ENCODE measurements around the gene IGF2R.
A peak's percentile ranks its signal among the peaks of the same experiment; 100 is the strongest.
"Not testable (repeated sequence)": the region's sequence is repeated elsewhere in the genome, so short reads cannot be mapped to it uniquely, and the experiment has no call there.

The IGF2R gene

DNA sequence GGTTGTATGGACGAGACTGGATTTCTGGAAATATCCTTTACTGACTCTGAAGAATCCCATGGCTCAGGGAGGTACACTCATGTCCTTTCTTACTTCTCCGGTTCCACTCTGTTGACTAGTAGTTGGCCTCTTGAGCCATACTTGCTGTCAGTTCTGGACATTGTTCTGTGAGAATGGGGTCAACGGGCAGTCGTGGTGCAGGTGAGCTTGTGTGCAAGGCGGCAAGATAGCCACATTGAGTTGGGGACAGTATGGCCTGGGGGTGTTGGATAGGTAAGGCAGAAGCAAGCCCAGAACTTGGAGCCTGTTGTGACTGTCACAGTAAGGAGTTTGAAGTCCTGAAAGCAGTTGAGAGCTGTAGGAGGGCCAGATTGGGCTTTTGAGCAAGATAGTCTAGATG, 139.2 kb downstream of the IGF2R start:
- no peak for DNase-seq

DNA sequence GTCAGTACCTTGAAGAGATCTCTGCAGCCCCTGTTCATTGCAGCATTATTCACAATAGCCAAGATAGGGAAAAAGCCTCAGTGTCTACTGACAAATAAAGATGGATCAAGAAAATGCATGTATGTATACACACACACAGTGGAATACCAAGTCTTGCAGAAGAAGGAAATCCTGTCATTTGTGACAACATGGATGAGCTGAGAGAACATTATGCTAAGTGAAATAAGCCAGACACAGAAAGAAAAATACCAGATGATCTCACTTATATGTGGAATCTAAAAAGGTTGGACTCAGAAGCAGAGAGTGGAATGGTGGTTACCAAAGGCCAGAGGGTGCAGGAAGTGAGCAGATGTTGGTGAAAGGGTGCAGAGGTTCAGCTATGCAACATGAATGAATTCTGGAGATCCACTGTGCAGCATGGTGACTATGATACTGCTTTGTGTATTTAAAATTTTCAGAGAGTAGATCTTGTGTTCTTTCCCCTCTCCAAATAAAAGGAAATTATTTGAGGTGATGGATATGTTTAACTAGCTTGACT, 141.8 kb downstream of the IGF2R start:
- no peak for DNase-seq

DNA sequence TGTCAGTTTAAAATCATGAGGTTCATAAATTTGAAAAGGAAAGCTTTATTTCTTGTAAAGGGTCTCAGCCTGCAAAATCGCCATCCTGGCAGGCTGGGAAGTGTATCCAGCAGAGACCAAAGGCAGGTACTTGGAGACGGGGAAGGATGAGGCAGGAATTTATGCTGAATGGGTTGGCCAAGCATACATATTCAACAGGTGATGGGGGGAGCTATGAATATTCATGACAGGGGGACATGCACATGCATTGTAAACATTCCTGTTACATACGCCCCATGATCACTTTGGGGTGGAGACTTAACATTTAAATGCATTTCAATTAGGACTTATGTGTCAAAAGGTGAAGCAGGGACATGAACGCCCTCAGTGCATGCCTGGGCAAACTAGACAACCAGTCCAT, 142.9 kb downstream of the IGF2R start:
- no peak for DNase-seq

DNA sequence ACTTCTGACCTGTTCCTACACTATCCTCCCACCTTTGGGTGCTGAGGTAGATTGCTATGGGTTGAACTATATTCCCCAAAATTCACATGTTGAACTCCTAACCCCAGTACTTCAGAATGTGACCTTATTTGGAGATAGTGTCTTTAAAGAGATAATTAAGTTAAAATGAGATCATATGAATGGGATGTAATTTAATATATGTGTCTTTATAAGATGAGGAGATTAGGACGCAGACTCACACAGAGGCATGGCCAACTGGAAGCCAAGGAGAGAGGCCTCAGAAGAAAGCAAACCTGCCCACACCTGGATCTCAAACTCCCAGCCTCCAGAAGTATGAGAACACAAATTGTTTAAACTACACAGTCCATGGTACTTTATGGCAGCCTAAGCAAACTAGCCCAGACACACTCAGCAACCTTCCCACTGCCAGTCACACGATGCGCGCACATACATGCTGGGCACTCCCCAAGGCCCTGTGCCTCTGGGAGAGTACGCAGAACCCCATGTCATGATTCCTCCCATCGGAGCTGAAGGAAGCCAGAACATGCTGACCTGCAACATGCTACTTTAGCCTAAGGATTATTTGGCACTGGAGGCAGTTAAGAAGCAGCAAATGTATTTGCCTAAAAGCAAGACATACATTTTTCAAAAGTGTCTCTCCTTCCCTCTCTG, 143.9 kb downstream of the IGF2R start:
- no peak for DNase-seq

DNA sequence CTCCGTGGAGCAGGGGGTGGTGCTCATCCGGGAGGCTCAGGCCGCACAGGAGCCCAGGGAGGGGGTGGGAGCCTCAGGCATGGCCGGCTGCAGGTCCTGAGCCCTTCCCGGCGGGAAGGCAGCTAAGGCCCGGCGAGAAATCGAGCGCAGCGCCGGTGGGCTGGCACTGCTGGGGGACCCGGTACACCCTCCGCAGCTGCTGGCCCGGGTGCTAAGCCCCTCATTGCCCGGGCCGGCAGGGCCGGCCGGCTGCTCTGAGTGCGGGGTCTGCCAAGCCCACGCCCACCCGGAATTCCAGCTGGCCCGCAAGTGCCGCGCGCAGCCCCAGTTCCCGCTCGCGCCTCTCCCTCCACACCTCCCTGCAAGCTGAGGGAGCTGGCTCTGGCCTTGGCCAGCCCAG, 145.7 kb downstream of the IGF2R start:
- not testable (repeated sequence) for DNase-seq

DNA sequence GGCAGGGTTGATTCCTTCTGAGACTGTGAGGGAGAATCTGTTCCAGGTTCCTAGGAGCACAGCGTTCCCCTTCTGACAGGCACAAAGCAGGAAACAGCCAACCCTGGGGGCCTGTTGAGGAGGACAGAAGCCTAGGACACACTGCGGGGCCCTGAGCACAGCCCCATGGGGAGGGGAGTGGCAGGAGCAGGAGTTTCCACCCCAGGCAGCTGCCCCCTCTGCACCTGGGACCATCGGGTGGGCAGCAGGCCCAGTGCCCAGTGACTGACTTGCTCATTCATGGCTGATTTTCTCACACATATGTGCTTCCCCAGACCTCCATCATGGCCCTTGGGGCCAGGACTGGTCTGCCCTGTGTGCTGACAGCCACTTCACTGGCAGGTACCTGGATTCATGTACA, 146.5 kb downstream of the IGF2R start:
- DNase-seq: no peak

DNA sequence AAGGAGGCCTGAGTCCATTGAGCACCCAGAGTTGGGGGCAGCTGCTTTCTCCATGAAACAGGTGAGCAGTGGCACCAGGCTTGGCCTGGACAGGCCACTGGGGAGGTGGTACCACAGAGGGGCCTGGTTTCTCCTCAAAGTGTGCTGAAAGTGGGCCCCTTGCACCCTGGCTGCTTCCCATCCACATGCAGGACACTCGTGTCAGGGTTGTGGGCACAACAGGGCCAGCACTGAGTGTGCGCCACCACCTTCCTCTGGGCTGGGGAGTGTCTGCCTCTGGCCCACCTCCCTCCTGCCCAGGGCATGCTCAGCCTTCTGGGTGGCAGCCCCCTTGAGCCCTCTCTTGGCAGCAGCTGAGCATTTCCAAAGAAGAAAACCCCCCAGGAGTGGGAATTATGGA, 147.5 kb downstream of the IGF2R start:
- no peak for DNase-seq

DNA sequence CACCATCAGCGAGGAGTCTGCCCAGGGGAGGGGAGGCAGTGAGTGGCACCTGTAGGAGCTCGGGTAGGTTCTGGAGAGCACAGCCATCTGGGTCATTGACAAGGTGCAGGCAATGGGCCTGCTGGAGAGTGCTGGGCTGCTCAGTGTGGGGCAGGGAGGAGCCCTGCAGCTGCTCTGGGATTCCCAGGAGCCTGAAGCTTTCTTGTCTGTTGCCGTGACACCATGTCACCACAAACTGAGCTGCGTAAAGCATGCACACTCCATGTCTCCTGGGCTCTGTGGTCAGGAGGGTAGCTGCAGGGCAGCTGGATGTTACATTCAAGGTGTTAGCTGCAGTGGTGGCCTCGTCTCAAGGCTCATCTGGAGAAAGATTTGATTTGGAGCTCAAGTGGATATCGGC, 148.3 kb downstream of the IGF2R start:
- DNase-seq: no peak

DNA sequence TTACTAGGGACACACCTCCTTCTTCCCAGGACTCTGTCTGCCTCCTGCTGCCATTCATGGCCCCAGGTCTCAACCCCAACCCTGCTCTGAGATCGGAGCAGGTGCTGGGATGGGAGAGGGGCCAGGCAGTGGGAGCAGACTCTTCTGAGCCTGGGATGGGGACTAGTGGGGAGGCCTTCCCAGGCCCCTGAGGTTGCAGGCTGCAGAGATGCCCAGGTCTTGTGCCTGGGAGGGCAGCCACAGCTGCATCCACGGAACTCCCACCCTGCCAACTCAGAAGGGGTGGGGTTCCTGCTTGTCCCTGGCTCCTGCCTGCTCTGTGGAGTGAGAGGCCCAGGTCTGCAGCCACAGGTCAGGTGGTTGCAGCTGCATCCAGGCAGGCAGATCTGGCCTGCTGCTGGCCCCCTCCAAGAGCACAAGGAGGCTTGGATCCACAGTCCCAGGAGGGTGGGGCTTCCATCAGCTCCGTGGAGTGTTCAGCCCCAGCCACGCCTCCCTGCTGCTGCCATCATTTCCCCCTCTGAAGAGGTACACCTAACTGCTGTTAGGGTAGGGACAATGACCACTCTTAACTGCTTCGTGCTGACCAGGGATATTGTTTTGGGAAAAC, 149.8 kb downstream of the IGF2R start:
- no peak for DNase-seq

DNA sequence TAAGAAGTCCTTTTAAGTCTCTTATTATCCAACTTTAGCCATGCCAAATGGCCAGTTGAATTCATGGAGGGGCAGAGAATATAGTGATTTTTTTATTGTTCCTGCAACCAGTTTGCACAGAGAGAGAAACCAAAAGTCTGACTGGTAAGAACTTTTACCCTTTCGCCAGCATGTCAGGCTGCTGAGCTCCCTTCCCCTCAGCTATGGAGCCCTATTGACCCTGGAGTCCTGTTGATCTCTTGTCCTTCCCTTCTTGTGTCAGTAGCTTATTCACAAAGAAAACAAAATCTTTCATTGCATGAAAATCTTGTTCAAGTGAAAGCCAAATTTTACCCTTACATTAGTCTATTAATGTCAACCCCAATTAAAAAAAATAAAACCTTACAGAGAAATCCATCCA, 151.2 kb downstream of the IGF2R start:
- DNase-seq: no peak

DNA sequence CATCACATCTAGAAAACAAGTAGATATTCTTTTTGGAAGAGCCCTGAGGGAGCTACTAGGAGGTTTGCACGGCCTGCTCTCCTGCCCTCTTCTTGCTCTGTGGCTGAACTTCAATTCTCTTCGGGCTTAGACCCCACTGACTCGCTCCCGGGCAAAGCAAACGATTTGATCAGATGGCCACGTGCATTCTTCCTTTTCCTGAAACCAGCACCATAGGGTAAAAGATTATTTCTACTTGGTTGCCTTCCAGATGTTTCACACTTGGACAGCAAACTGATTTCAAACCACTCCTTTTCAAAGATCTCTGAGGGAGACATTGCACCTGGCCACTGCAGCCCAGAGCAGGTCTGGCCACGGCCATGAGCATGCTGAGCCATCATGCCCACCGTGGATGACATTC, 152.7 kb downstream of the IGF2R start, which contains the start of gene SLC22A1:
SLC22A1 (plus strand) TSS at position 258 of the 400 bp plus-strand sequence; CDS start at position 379, 121 bp downstream.
- DNase-seq: no peak

DNA sequence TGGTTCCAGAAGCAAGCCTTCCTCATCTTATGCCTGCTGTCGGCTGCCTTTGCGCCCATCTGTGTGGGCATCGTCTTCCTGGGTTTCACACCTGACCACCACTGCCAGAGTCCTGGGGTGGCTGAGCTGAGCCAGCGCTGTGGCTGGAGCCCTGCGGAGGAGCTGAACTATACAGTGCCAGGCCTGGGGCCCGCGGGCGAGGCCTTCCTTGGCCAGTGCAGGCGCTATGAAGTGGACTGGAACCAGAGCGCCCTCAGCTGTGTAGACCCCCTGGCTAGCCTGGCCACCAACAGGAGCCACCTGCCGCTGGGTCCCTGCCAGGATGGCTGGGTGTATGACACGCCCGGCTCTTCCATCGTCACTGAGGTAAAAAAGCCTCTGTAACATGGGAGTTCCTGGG, 153.1 kb downstream of the IGF2R start:
- DNase-seq: no peak

DNA sequence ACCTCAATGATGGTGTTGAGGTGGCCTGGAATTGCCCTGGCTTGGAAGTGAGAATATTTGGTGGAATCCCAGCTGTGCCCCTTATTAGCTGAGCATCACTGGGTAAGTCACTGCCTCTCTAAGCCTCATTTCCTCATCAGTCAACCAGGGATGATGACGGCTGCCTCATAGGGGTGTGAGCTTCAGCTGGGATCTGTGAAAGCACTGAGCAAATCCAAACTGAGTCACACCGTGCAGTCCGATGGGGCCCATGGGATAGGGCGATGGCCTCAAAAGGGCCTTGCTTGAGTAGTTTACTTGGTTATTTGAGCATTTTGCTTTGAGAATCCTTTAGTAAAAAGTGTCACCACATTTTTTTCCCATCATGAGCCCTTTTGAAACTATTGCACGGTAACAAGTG, 153.9 kb downstream of the IGF2R start:
- peak; percentile 10 for DNase-seq

DNA sequence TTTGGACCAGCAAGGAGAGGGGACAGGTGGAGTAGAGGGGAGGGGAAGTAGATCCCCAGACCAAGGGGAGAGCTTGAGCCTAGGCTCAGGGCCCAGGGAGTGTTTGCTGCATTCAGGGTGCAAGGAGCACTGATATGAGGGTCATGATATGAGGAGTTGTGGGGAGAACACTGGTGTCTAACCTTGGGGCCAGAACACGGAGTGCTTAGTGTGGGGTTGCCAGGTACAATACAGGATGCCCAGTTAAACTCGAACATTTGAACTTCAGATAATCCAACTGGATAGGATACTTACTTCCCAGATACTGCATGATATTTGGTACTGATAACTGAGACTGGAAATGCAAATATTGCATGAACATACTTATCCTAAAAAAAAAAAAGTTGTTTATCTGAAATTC, 155.1 kb downstream of the IGF2R start:
- no peak for DNase-seq

DNA sequence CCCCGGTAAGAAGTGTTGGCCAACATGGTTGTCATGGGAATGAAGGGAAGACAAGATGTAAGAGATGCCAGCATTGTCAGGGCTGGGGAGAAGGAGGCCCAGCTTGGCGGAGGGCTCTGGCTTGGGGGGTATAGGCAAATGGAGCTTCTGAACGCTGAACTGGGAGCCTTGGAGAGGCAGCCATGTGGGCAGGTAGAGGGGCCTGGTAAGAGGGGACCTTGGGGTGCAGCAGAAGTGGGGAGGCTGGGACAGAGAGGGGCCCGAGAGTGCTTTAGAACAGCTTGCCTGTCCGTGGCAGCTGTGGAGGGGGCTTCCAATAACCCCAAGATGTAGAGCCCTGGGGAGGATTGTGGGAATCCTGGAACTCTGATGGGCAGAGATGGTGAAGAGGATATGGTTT, 155.7 kb downstream of the IGF2R start:
- no peak for DNase-seq

DNA sequence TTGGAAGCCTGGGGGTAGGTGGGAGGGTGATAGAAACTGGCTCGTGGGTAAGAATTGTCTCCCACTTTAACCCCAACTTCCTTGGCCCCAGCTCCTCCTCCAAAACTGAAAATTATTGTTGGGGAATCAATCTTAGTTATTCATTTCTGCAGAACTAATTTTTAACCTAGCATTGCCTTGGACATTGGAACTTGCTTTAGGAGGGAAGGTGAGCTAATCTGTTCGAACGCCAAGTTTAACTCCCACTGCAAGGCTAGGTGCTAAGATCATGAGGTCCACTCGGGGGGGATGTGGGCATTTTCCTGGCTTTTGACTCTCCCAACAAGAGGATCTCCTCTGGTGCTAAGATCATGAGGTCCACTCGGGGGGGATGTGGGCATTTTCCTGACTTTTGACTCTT, 156.2 kb downstream of the IGF2R start:
- not testable (repeated sequence) for DNase-seq

DNA sequence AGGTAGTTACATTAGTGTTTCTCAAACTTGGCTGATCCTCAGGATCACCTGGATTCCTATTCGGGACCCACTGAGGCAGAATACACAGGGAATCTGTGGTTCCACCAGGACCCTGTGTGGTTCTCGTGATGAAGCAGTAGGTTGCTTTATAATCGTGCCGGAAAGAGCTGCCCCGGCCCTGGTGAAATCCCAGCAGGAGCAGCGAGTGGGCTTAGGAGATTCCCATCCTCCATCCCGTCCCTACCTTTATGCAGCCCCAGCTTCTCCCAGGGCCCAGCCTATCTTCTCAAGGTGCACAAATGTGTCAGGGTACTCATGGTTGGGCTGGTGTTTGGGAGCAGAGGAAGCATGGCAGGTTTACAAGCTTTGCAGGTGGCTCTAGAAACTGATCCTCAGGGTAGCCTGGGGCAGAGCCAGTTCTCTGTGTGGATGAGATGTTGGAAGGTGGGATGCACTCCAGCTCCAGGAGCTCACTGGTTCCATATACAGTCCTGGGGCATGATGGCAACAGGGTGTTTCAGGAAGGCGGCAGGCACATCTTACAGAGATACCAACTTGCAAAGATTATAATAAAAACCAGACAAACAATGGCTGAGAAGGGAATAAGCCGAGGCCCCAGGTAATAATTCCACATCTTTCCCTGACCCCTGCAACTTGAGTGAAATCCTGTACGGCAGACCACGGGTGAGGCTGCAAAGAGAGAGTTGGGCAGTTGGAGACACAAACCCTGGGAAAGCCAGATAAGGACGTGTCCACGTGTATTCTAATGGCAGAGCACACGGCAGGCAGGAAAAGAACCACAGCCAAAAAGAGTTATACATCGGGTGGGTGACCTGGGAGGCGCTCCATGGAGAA, 158.6 kb downstream of the IGF2R start:
- no peak for DNase-seq

DNA sequence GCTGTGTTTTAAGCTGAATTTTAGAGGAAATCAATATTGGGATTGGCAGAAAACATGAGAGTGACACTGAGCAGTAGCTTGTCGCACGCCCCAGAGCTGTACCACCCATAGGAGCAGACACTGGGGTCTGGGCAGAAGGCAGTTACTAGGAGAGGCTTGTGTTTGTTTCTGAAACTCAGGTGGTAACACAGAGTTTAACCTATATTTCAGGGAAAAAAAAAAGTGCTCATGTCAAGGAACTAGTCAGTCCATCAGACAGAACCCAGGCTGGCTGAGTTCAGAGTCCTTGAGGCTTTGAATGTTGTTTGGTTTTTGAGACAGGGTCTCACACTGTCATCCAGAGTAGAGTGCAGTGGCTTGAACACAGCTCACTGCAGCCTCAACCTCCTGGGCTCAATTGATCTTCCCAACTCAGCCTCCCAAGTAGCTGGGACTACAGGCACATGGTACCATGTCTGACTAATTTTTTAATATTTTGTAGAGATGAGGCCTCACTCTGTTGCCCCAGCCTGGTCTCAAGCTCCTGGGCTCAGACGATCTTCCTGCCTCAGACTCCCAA, 159.3 kb downstream of the IGF2R start:
- no peak for DNase-seq

DNA sequence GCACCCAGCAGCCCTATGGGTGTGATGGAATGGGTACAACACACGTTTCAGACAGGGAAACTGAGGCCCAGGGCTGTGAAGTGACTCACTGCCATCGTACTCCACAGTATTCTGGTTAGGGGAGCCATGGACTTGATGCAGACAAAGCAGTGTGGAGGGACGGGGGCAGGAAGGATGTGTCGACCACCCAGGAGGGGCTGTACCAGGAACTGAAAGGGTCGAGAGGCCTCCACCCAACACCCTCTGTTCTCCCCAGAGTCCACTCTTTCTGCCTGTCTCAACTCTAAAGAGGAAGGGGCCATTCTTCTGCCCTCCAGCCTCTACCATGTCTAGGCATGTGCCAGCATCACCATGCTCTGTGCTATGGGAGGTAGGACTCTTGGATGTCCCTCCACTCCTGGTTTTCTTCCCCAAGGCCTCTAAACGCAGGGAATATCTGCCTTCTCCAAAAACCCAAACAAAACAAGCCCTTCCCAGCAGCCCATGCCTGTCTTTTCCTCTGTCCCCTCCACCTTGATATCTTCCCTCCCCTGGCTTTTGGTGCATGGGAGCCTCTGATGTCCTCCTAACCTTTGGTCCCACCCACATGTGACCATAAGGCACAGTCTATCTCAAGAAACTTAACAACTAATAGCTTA, 160.1 kb downstream of the IGF2R start:
- DNase-seq: no peak

DNA sequence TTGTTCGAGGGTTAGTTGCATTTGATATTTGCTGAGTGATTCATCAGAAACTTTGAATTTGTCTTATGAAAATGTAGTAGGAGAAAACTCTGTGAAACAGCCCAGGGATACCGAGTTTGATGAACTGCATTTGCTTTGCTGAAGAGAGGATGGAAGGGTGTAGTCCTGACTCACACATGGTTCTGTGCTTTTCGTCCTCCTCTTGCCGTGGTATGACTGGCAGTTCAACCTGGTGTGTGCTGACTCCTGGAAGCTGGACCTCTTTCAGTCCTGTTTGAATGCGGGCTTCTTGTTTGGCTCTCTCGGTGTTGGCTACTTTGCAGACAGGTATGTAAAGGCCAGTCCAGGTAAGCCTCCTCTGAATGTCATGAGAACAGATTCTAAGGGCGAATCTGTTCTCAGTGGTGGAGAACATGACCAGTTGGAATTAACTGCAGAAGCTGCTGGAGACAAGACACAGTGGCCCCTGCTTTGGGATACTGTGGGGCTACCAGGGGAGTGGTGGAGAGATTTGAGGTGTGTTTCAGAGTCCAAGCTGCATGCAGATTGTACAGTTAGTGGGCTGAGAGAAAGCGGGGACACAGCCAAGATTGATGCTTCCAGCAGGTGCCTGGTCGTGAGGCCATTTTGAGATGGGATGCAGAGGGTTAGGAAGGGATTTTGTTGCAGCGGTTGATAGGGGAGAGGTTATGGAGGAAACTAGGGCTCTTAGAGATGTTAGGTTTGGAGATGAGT, 161.2 kb downstream of the IGF2R start:
- no peak for DNase-seq

DNA sequence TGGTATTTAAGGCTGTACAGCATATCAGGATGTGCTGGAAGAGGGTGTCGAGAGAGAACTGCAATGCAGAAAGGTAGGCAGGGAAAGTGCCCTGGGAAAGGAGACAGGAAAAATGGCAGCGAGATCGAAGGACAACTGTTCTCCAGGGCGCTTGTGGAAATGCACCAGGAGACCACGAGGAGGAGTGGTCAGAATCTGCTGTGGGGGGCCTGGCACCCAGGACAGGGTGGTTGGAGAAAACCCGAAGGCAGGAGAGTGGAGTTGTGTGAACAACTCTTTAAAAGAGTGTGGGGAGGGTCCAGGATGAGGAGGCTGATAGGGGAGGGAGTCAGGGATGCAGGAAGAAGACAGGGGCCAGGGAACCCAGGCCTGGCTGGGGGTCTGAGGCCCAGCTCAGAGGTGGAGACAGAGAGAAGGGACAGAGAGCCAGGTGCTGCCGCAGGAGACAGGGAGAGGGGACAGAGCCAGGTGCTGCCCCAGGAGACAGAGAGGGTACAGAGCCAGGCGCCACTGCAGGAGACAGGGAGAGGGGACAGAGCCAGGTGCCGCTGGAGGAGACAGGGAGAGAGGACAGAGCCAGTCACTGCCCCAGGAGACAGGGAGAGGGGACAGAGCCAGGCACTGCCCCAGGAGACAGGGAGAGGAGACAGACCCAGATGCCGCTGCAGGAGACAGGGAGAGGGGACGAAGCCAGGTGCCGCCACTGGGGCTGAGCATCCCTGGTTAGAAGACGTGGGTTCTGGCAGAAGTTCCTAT, 162.0 kb downstream of the IGF2R start:
- DNase-seq: no peak

Data from inflammatory macrophage treated with lipopolysaccharide for 4 hours (primary cell).